Breast epithelium (tissue), 3 donors: ENCODE measurements around the gene METTL4.

ENCODE experiments used
- CTCF ChIP-seq, 3 donors: fragments of 450-650 bp; IDR thresholded peaks; one replicate each; pipeline ENCODE4 v1.5.1; 2016 to 2017; ENCODE audit warnings: antibody characterized with exemption in 3 of 3, mild to moderate bottlenecking in 3 of 3, moderate library complexity in 3 of 3
- POLR2A ChIP-seq: fragments of 450-650 bp; IDR thresholded peaks from one replicate; pipeline ENCODE4 v1.6.1; 2016; ENCODE audit warnings: antibody characterized with exemption, mild to moderate bottlenecking, moderate library complexity
- POLR2AphosphoS5 ChIP-seq, 3 donors: sonication (generic); formaldehyde crosslinking; IDR thresholded peaks; one replicate each; pipeline ENCODE4 v1.6.1; 2017; ENCODE audit warnings: antibody characterized with exemption in 3 of 3

GRCh38 chr18:2588666-2589344 is 17.5 kb upstream of the METTL4 start:
- TF ChIP-seq POLR2AphosphoS5 (IDR thresholded peaks at IDR 0.05) (no peak), CTCF (IDR thresholded peaks at IDR 0.05) (no peak), POLR2A (no peak)
